ENCODE measurements around the gene CHCHD6.

DNA sequence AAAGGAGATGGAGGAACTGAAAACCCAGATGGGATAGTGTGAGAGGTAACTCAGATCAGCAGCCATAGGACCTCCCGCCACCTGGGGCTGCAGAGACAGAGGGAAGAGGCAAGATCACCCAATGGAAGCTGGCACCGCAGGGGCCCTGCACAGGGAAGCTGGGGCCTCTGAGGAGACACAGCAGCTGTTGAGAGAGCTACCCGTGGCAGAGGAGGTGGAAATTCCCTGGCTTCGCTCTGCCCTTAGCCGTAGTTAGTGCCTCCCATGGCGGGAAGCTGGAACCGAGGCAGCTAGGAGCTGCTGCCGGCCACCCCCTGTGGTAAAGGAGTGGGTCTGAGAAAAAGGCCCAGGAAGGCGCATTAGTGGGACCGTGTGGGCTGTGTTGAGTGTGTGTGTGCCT, 260.9 kb downstream of the CHCHD6 start:
- TF ChIP-seq, protein P1, sequence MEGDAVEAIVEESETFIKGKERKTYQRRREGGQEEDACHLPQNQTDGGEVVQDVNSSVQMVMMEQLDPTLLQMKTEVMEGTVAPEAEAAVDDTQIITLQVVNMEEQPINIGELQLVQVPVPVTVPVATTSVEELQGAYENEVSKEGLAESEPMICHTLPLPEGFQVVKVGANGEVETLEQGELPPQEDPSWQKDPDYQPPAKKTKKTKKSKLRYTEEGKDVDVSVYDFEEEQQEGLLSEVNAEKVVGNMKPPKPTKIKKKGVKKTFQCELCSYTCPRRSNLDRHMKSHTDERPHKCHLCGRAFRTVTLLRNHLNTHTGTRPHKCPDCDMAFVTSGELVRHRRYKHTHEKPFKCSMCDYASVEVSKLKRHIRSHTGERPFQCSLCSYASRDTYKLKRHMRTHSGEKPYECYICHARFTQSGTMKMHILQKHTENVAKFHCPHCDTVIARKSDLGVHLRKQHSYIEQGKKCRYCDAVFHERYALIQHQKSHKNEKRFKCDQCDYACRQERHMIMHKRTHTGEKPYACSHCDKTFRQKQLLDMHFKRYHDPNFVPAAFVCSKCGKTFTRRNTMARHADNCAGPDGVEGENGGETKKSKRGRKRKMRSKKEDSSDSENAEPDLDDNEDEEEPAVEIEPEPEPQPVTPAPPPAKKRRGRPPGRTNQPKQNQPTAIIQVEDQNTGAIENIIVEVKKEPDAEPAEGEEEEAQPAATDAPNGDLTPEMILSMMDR (IDR thresholded peaks at IDR 0.05), result no peak
- TF ChIP-seq POLR2A (IDR thresholded peaks at IDR 0.05), result no peak
- TF ChIP-seq EP300 (IDR thresholded peaks at IDR 0.05), result no peak
